Renal pelvis (tissue), 4 donors: Measurements from ENCODE around the gene TUBG1. TPM values are rescaled to one million over a fixed set of nuclear protein-coding genes. Genes with fewer than 3 reads are reported as not detected.

Experiments used
- DNase-seq: peaks from one replicate; pipeline ENCODE4 v3.0.0-alpha.2; 2013
- polyA plus RNA-seq, 3 donors: library from polyadenylated mRNA; unstranded; fragments of 120-200 nt; gene quantifications; one replicate each; pipeline ENCODE4 v1.2.1, GENCODE V29; 2013; ENCODE audit not compliant: insufficient read length in 3 of 3

Gene TUBG1
- polyA plus RNA-seq, 3 donors, result 58.0 to 66.8 (median 60.2) TPM

DNA sequence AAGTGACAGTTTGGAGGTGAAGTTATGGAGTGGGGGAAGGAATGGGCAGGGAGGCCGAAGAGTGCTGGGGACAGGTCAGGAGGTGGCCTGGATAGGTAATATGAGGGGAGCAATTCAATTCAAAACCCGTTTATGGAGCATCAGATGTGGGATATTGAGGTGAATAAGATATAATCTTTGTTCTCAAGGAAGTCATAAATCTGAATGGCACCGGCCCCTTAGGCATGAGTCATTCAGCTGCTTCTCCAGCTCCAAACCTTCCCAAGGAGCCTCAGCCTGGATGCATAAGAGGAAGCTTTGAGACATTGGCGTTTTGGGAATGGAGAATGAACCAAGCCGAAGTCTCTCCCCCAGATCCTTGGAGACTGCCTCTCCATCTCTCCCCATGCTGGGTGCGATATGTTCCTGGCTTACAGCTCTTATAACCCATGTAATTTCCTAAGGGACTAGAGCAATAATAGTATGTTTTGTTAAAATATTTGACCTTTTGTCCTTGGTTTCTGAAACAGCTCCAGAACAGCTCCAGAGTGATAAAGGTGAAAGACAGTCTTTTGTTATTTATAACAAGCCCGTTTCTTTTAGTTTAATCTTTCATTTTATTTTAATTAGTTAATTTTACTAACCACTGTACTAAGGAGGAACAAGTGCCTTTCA lies 51.3 kb downstream of the TUBG1 start:
- no peak for DNase-seq

Other genes with a start within 250 kb of the TUBG1 start
- 10 to 100 TPM; 51.6 to 65.4 (median 65.2) TPM for gene STAT3, start 221.2 kb upstream of the TUBG1 start, polyA plus RNA-seq
- gene CAVIN1, start 186.4 kb upstream of the TUBG1 start, polyA plus RNA-seq, result 10 to 100 TPM; 55.7 to 69.0 (median 59.8) TPM
- gene ATP6V0A1, start 150.8 kb upstream of the TUBG1 start, polyA plus RNA-seq, result 10 to 100 TPM; 56.4 to 73.6 (median 72.2) TPM
- gene NAGLU, start 73.4 kb upstream of the TUBG1 start, polyA plus RNA-seq, result 10 to 100 TPM; 27.3 to 29.5 (median 29.5) TPM
- 1 to 10 TPM; 5.3 to 6.2 (median 5.8) TPM for gene HSD17B1, start 56.8 kb upstream of the TUBG1 start, polyA plus RNA-seq
- gene COASY, start 47.5 kb upstream of the TUBG1 start, polyA plus RNA-seq, result 10 to 100 TPM; 62.1 to 66.7 (median 63.9) TPM
- gene MLX, start 42.6 kb upstream of the TUBG1 start, polyA plus RNA-seq, result 10 to 100 TPM; 35.1 to 38.2 (median 35.6) TPM
- gene PSMC3IP, start 32.0 kb upstream of the TUBG1 start, polyA plus RNA-seq, result 10 to 100 TPM; 18.4 to 23.7 (median 21.6) TPM
- gene RETREG3, start 309 bp upstream of the TUBG1 start, polyA plus RNA-seq, result 10 to 100 TPM; 40.4 to 64.2 (median 60.5) TPM
- gene TUBG2, start 49.6 kb downstream of the TUBG1 start, polyA plus RNA-seq, result 10 to 100 TPM; 25.1 to 42.7 (median 38.7) TPM
- gene PLEKHH3, start 67.3 kb downstream of the TUBG1 start, polyA plus RNA-seq, result 10 to 100 TPM; 17.5 to 20.2 (median 19.9) TPM
- gene CCR10, start 72.2 kb downstream of the TUBG1 start, polyA plus RNA-seq, result 1 to 10 TPM; 1.5 to 2.7 (median 2.2) TPM
- 1 to 10 TPM; 8.7 to 9.5 (median 9.4) TPM for gene CNTNAP1, start 72.8 kb downstream of the TUBG1 start, polyA plus RNA-seq
- 10 to 100 TPM; 37.8 to 69.6 (median 57.9) TPM for gene EZH1, start 135.4 kb downstream of the TUBG1 start, polyA plus RNA-seq
- 100 to 1,000 TPM in 1 of 3 donors, 10 to 100 TPM in 2; 83.1 to 113 (median 87.2) TPM for gene RAMP2, start 151.5 kb downstream of the TUBG1 start, polyA plus RNA-seq
- gene VPS25, start 163.8 kb downstream of the TUBG1 start, polyA plus RNA-seq, result 10 to 100 TPM; 87.8 to 95.9 (median 90.9) TPM
- 10 to 100 TPM in 1 of 3 donors, 1 to 10 TPM in 2; 9.1 to 13.8 (median 9.3) TPM for gene WNK4, start 170.9 kb downstream of the TUBG1 start, polyA plus RNA-seq
- gene COA3, start 189.0 kb downstream of the TUBG1 start, polyA plus RNA-seq, result 100 to 1,000 TPM; 155 to 187 (median 161) TPM
- 1 to 10 TPM; 1.3 to 3.9 (median 3.3) TPM for gene CNTD1, start 189.2 kb downstream of the TUBG1 start, polyA plus RNA-seq
- 10 to 100 TPM; 64.9 to 82.2 (median 72.0) TPM for gene BECN1, start 214.6 kb downstream of the TUBG1 start, polyA plus RNA-seq
- 10 to 100 TPM; 97.6 to 99.2 (median 98.5) TPM for gene PSME3, start 223.7 kb downstream of the TUBG1 start, polyA plus RNA-seq
- 1 to 10 TPM; 1.1 to 2.2 (median 1.6) TPM for gene AOC2, start 234.9 kb downstream of the TUBG1 start, polyA plus RNA-seq
- 1 to 10 TPM; 5.4 to 6.2 (median 5.5) TPM for gene AOC3, start 241.5 kb downstream of the TUBG1 start, polyA plus RNA-seq